Measurements from ENCODE around the gene SART3.
A peak's percentile ranks its signal among the peaks of the same experiment; 100 is the strongest.

SART3 gene

GRCh38 chr12:108518716-108519496 lies 42.1 kb downstream of the SART3 start:
- TF ChIP-seq CTCF (IDR thresholded peaks at IDR 0.05; ENCODE audit: extremely low read depth, missing control alignments) = no peak
- DNase-seq (ENCODE audit: low spot score) = no peak

GRCh38 chr12:108518101-108518715 lies 42.8 kb downstream of the SART3 start:
- no peak for TF ChIP-seq CTCF (IDR thresholded peaks at IDR 0.05; ENCODE audit: extremely low read depth, missing control alignments)
- no peak for DNase-seq (ENCODE audit: low spot score)

DNA sequence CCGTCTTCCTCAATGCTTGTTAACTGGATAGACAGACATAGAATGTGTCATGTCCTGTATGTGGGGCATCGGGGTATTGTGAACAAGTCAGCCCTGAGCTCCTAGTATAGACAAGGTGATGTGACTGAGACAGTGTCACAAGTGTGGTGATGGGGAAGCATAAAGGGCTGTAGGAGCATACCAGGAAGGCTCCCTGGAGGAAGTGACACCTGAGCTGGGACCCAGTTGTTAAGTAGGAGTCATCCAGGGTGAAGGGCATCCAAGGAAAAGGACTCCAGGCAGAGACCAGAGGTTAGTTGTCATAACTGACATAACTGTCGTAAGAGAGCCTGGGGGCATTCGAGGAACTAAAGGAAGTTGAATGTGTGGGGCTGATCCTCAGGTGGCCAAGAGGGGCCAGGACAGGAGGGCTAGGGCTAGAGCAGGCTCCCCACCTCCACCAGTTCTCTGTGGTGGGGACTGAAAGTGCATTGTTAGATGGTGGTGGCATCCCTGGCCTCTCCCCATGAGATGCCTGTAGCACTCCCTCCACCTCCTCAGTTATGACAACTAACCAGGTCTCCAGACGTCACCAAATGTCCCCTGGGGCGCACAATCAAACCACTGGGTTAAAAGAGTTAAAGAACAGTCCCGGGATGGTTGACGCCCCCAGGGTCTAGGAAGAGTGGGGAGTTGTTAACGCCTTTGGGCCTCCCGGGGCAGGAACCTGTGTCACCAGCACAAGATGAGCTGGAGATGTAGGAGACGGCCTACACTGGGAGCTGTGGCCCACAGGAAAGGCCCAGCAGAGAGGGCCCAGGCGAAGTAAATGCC lies 43.5 kb downstream of the SART3 start:
- TF ChIP-seq CTCF (IDR thresholded peaks at IDR 0.05; ENCODE audit: extremely low read depth, missing control alignments) = no peak
- no peak for DNase-seq (ENCODE audit: low spot score)

DNA sequence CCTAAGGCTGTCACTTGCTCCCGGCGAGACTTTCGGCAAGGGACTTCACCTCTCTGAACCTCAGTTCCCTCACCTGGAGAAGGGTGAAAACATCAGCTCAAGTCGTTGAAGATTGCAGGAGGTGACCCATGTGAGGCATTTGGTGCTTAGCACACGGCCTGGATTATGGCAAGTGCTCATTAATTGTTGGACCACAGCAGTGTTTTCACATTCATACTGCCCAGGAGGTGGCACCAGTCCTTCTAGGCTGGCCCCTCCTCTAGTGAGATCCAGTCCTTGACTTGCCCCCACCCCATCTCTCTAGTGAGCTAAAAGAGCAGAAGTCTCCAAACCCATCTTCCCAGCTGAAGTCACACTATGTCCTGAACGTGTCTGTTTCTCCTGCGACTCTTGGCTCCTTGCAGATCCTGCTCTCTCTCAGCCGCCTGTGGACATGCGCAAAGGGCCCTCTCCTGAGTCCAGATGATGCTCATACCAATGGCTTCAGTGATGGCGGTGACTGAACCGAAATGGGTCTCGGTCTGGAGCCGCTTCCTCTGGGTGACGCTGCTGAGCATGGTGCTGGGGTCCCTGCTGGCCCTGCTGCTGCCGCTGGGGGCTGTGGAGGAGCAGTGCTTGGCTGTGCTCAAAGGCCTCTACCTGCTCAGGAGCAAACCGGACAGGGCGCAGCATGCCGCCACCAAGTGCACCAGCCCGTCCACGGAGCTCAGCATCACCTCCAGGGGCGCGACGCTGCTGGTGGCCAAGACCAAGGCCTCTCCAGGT lies 44.3 kb downstream of the SART3 start:
- no peak for DNase-seq (ENCODE audit: low spot score)
- no peak for TF ChIP-seq CTCF (IDR thresholded peaks at IDR 0.05; ENCODE audit: extremely low read depth, missing control alignments)

DNA sequence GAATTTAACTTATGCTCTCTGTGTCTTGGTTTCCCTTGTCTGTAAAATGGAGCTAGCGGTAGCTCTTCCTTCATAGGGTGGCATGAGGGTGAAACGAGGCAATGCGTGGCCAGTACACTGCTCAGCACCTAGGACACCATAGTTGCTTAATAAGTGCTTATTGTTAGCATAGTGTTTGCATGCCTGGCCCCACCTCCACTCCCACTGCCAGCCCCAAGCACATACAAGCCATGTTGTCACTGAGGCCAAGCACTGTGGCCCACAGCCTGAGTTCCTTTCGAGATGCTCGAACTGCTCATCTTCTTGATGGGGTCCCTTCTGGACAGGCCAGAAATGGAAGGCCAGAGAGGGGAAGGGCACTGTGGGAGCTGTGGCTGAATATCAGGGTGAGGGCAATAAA lies 45.1 kb downstream of the SART3 start:
- no peak for TF ChIP-seq CTCF (IDR thresholded peaks at IDR 0.05; ENCODE audit: extremely low read depth, missing control alignments)
- no peak for DNase-seq (ENCODE audit: low spot score)

DNA sequence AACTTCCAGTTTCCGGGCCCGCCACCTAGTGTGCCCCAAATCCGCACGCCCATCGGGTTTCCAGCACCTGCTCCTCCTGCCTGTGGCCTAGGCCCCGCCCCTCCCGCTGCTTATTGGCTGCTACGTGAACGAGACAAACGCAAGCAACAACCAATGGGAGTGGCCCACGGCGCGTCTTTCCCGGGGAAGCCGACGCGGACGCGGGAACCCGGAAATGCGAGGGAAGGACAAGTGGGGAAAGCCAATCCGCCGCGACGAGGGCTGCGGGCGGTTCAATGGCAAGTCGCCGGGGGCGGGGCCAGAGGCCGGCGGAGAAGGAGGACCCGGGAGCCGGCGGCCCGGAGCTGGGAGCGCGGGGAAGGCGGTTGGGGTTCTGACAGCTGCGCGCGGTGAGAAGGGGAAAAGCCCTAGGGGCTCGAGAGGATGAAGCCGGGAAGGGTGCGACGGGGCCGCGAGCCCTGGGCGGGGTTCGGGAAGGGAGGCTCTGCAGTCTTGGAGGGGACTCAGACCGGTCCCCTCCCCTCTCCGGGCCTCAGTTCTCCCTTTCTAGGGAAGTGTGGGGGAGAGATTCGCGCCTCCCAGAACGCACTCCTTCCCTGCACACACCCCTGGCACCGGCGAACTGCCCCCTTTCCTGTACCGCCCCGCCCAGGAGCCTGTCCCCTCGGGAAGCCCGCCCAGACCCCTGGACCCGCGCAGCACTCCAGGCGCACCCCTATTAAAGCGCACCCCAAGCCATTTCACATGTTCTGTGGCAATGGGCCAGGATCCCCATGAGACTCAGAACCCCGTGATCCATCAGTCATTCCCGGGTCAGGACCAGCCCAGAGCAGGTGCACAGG lies 45.8 kb downstream of the SART3 start, which contains the start of gene FICD:
FICD (plus strand) TSS at position 305 of the 842 bp plus-strand sequence. CDS start 1,696 bp downstream, outside the sequence.
- TF ChIP-seq CTCF (IDR thresholded peaks at IDR 0.05; ENCODE audit: extremely low read depth, missing control alignments) = no peak
- peak; percentile 95 for DNase-seq (ENCODE audit: low spot score)

All from GM20000 (cell line).